HCT116 (cell line): ENCODE results near the gene PITHD1. TPM values are rescaled to one million over a fixed set of nuclear protein-coding genes. Genes with fewer than 3 reads are reported as not detected.

Experiments
- ATAC-seq: fragments of 200-7000 bp; cut with Tn5 transposase; 2 replicates; pipeline ENCODE4 v1.9.1; 2020; ENCODE audit warnings: mild to moderate bottlenecking, moderate library complexity
- BruUV-seq: library from RNA; stranded (reverse); fragments of 400-500 nt; replicated peaks from 2 replicates; lab custom pipeline; 2021; lab: Mats Ljungman, UMichigan
- CTCF ChIA-PET: fragments of 300-600 bp; sonication (Branson Sonifier 250); formaldehyde crosslinking; loops from one replicate; lab custom pipeline; 2021; ENCODE audit warnings: antibody characterized with exemption; lab: Charles Lee
- POLR2A ChIA-PET: fragments of 300-600, 350-600 bp; sonication (Branson Sonifier 250); formaldehyde crosslinking; loops from one replicate; lab custom pipeline; 2021; ENCODE audit warnings: antibody characterized with exemption; lab: Charles Lee
- RAD21 ChIA-PET, 2 experiments: fragments of 300-600 bp; sonication (Branson Sonifier 250); formaldehyde crosslinking; loops; one replicate each; lab custom pipeline; 2023; ENCODE audit warnings: low total read pairs in 2 of 2; ENCODE audit not compliant: uncharacterized antibody in 2 of 2, unreplicated experiment in 2 of 2, low non-redundant PET in 1 of 2; lab: Charles Lee
- DNase-seq: peaks from one replicate; pipeline ENCODE4 v3.0.0-alpha.2; 2010; ENCODE audit warnings: low read depth, low spot score
- H2AFZ ChIP-seq: fragments of 200-600 bp; shearing (Covaris generic), sonication (generic); 2 replicates; pipeline ENCODE4 v1.6.1; 2017; ENCODE audit warnings: low read depth, mixed run types, mixed read lengths, antibody characterized with exemption, low read length; ENCODE audit not compliant: poor library complexity, severe bottlenecking
- H3K27ac ChIP-seq: 2 replicates; pipeline ENCODE4 v1.5.1; 2012; ENCODE audit warnings: low read depth, low read length
- H3K27me3 ChIP-seq: fragments of 200-600 bp; sonication (generic); 2 replicates; pipeline ENCODE4 v1.6.1; 2016; ENCODE audit warnings: mixed run types, low read length, mixed read lengths; ENCODE audit not compliant: insufficient read depth
- H3K36me3 ChIP-seq, 2 experiments: fragments of 200-500 bp in 1 of 2; fragments of 200-600 bp in 1 of 2; sonication (Bioruptor generic) in 1 of 2; sonication (generic) in 1 of 2; 2 replicates each; pipeline versions ENCODE4 v1.5.1 to v1.6.1; 2014 to 2016; ENCODE audit warnings: low read length in 2 of 2, inconsistent platforms in 1 of 2, mixed read lengths in 1 of 2, mixed run types in 1 of 2; ENCODE audit not compliant: insufficient read depth in 2 of 2, control insufficient read depth in 1 of 2
- H3K4me1 ChIP-seq, 2 experiments: fragments of 200-600 bp in 1 of 2; sonication (generic) in 1 of 2; 2 replicates each; pipeline versions ENCODE4 v1.5.1 to v1.6.1; 2012 to 2017; ENCODE audit warnings: low read length in 2 of 2, inconsistent platforms in 1 of 2, mild to moderate bottlenecking in 1 of 2, mixed read lengths in 1 of 2, mixed run types in 1 of 2, moderate library complexity in 1 of 2; ENCODE audit not compliant: insufficient read depth in 2 of 2, control insufficient read depth in 1 of 2
- H3K4me2 ChIP-seq: fragments of 200-600 bp; sonication (generic); 2 replicates; pipeline ENCODE4 v1.6.1; 2017; ENCODE audit warnings: mixed run types, low read length, mixed read lengths
- H3K4me3 ChIP-seq, 2 experiments: fragments of 200-600 bp in 1 of 2; sonication (generic) in 1 of 2; replicated peaks in 1 of 2; 2 replicates each; pipeline ENCODE4 v1.5.1; 2011 to 2016; ENCODE audit warnings: low read length in 2 of 2, control low read depth in 1 of 2, low read depth in 1 of 2, mild to moderate bottlenecking in 1 of 2, mixed read lengths in 1 of 2, mixed run types in 1 of 2
- H3K79me2 ChIP-seq: fragments of 200-600 bp; sonication (generic); 2 replicates; pipeline ENCODE4 v1.6.1; 2017; ENCODE audit warnings: mild to moderate bottlenecking, mixed run types, low read length, moderate library complexity, mixed read lengths; ENCODE audit not compliant: insufficient read depth
- H3K9ac ChIP-seq: fragments of 200-600 bp; sonication (generic); 2 replicates; pipeline ENCODE4 v1.6.1; 2016; ENCODE audit warnings: low read length, mixed read lengths
- H3K9me2 ChIP-seq: fragments of 200-600 bp; sonication (generic), shearing (Covaris generic); 2 replicates; pipeline ENCODE4 v1.6.1; 2017; ENCODE audit warnings: mixed run types, mild to moderate bottlenecking, moderate library complexity; ENCODE audit not compliant: insufficient read depth
- H3K9me3 ChIP-seq, 2 experiments: fragments of 200-500 bp in 1 of 2; fragments of 200-600 bp in 1 of 2; sonication (Bioruptor generic) in 1 of 2; sonication (generic) in 1 of 2; 2 replicates each; pipeline ENCODE4 v1.6.1; 2014 to 2017; ENCODE audit warnings: low read length in 2 of 2, mixed read lengths in 2 of 2, inconsistent platforms in 1 of 2, low read depth in 1 of 2, mild to moderate bottlenecking in 1 of 2, mixed run types in 1 of 2, moderate library complexity in 1 of 2; ENCODE audit not compliant: control insufficient read depth in 1 of 2, insufficient read depth in 1 of 2
- H4K20me1 ChIP-seq: fragments of 200-600 bp; sonication (generic), shearing (Covaris generic); 2 replicates; pipeline ENCODE4 v1.6.1; 2017; ENCODE audit warnings: mixed run types, mild to moderate bottlenecking, moderate library complexity; ENCODE audit not compliant: insufficient read depth
- ATF3 ChIP-seq: IDR thresholded peaks from 2 replicates; pipeline ENCODE4 v1.6.1; 2012
- CBX3 ChIP-seq: IDR thresholded peaks from 2 replicates; pipeline ENCODE4 v1.6.1; 2012; ENCODE audit warnings: low read depth
- CEBPB ChIP-seq: IDR thresholded peaks from 2 replicates; pipeline ENCODE4 v1.6.1; 2012; ENCODE audit warnings: low read depth
- CTCF ChIP-seq, 3 experiments: fragments of 200-600 bp in 1 of 3; sonication (generic) in 1 of 3; IDR thresholded peaks in 2 of 3; conservative IDR thresholded peaks in 1 of 3; 2 replicates each; pipeline ENCODE4 v1.5.1; 2012 to 2017; ENCODE audit warnings: low read depth in 2 of 3, low read length in 2 of 3, antibody characterized with exemption in 1 of 3, borderline replicate concordance in 1 of 3, control low read depth in 1 of 3, mild to moderate bottlenecking in 1 of 3, mixed read lengths in 1 of 3, mixed run types in 1 of 3, moderate library complexity in 1 of 3; ENCODE audit not compliant: insufficient read depth in 1 of 3
- EGR1 ChIP-seq: IDR thresholded peaks from 2 replicates; pipeline ENCODE4 v1.6.1; 2012; ENCODE audit warnings: low read depth
- ELF1 ChIP-seq: IDR thresholded peaks from 2 replicates; pipeline ENCODE4 v1.6.1; 2012; ENCODE audit warnings: low read depth, borderline replicate concordance
- EZH2 ChIP-seq: fragments of 200-600 bp; sonication (generic); IDR thresholded peaks from 2 replicates; pipeline ENCODE4 v1.6.1; 2017; ENCODE audit warnings: antibody characterized with exemption, mixed run types
- EZH2phosphoT487 ChIP-seq: fragments of 200-600 bp; IDR thresholded peaks from 2 replicates; pipeline ENCODE4 v1.6.1; 2018; ENCODE audit warnings: antibody characterized with exemption, borderline replicate concordance
- FOSL1 ChIP-seq: IDR thresholded peaks from 2 replicates; pipeline ENCODE4 v1.6.1; 2012; ENCODE audit warnings: low read depth
- JUND ChIP-seq: IDR thresholded peaks from 2 replicates; pipeline ENCODE4 v1.6.1; 2012
- MAX ChIP-seq: IDR thresholded peaks from 2 replicates; pipeline ENCODE4 v1.6.1; 2012
- POLR2AphosphoS5 ChIP-seq: IDR thresholded peaks from 2 replicates; pipeline ENCODE4 v1.6.1; 2011; ENCODE audit warnings: mild to moderate bottlenecking, low read depth, low read length, moderate library complexity
- RAD21 ChIP-seq: IDR thresholded peaks from 2 replicates; pipeline ENCODE4 v1.6.1; 2012; ENCODE audit warnings: low read depth, mild to moderate bottlenecking
- SIN3A ChIP-seq: IDR thresholded peaks from 2 replicates; pipeline ENCODE4 v1.6.1; 2012; ENCODE audit warnings: low read depth
- SP1 ChIP-seq: IDR thresholded peaks from 2 replicates; pipeline ENCODE4 v1.6.1; 2012; ENCODE audit warnings: low read depth
- SRF ChIP-seq: IDR thresholded peaks from 2 replicates; pipeline ENCODE4 v1.6.1; 2012; ENCODE audit warnings: low read depth
- TCF7L2 ChIP-seq: IDR thresholded peaks from 2 replicates; pipeline ENCODE4 v1.7.0; 2011; ENCODE audit warnings: borderline replicate concordance, inconsistent platforms; ENCODE audit not compliant: insufficient read depth, insufficient read length; ENCODE audit errors: extremely low read depth
- YY1 ChIP-seq: IDR thresholded peaks from 2 replicates; pipeline ENCODE4 v1.6.1; 2011; ENCODE audit warnings: low read length, low read depth, moderate library complexity, mild to moderate bottlenecking; ENCODE audit not compliant: insufficient replicate concordance; ENCODE audit errors: extremely low read depth
- ZFX ChIP-seq: fragments of 450-650 bp; IDR thresholded peaks from 2 replicates; pipeline ENCODE4 v1.6.1; 2017
- ZNF274 ChIP-seq: fragments of 200-500 bp; sonication (Bioruptor generic); IDR thresholded peaks from 2 replicates; pipeline ENCODE4 v1.6.1; 2014; ENCODE audit warnings: mild to moderate bottlenecking, low read depth, low read length, inconsistent platforms
- intact Hi-C: fragments of 100-400 bp; cut with micrococcal nuclease; formaldehyde crosslinking; loops from 2 replicates; pipeline ENCODE4 v1.10.0; 2022
- total RNA-seq: library from RNA; stranded (reverse); gene quantifications from one replicate; pipeline ENCODE4 v1.2.1, GENCODE V29; 2021; ENCODE audit not compliant: unreplicated experiment

PITHD1 gene
- total RNA-seq, 1 experiment from 2014 or later: 57.2 TPM

- TF ChIP-seq YY1 (no peak), EZH2phosphoT487 (no peak), POLR2AphosphoS5 (no peak), FOSL1 (no peak), MAX (no peak), CEBPB (no peak), ZNF274 (no peak)
Measured at GRCh38 chr1:23759277-23759676, 18.9 kb upstream of the PITHD1 start (continued).

- no peak for ATAC-seq
Measured at GRCh38 chr1:23763041-23763577, 15.1 kb upstream of the PITHD1 start.

More at GRCh38 chr1:23763041-23763577, 15.1 kb upstream of the PITHD1 start:
- RAD21 ChIA-PET: no interaction called here
- POLR2A ChIA-PET: no interaction called here
- Histone ChIP-seq H4K20me1 (0 out of 2 replicates have a peak, but pooled peaks cover 5% of the 10 kb centered on the region), H3K9me3 (no peaks in the 10 kb centered on the region), H3K4me2 (no peak overlapping the region), H3K27me3 (no peaks in the 10 kb centered on the region), H3K36me3 (peaks cover 42 to 54% of the 10 kb centered on the region in 2 experiments), H3K79me2 (peaks cover 25% of the 10 kb centered on the region; the same call in 1 of the 2 replicates), H2AFZ (no peak overlapping the region), H3K9me2 (no peaks in the 10 kb centered on the region), H3K4me3 (no peak overlapping the region), H3K9ac (no peak overlapping the region), H3K4me1 (no peaks in the 10 kb centered on the region), H3K27ac (no peak overlapping the region)
- intact Hi-C loops: no loop called here
- CTCF ChIA-PET: interaction anchor here (1.5 kb wide), 1 partner anchor 9 kb away, joined by 3 read pairs; no protein-coding TSS in a partner anchor
- no peak for DNase-seq
- TF ChIP-seq RAD21: no peak
- no peak for TF ChIP-seq JUND
- TF ChIP-seq EGR1: no peak
- TF ChIP-seq FOSL1: no peak
- no peak for TF ChIP-seq ZFX
- no peak for TF ChIP-seq SP1
- no peak for TF ChIP-seq SIN3A
- TF ChIP-seq ATF3: no peak
- TF ChIP-seq YY1: no peak
- no peak for TF ChIP-seq TCF7L2
- TF ChIP-seq POLR2AphosphoS5: no peak
- TF ChIP-seq CBX3: no peak
- TF ChIP-seq CTCF (IDR thresholded peaks at IDR 0.05 in 2 of 3, conservative IDR thresholded peaks at IDR 0.05 in 1 of 3; ENCODE audit: borderline replicate concordance in 1 of 3, insufficient read depth in 1 of 3, low read depth in 2 of 3, low read length in 2 of 3): no peak
- TF ChIP-seq ELF1: no peak
- TF ChIP-seq EZH2: no peak
- no peak for TF ChIP-seq SRF
- no TSS peak for BruUV-seq
